HEK293 (cell line): Measurements from ENCODE around the gene MKNK2.

Experiments used
- CTCF ChIA-PET: fragments of 350-600 bp; formaldehyde crosslinking; extraction: SDS; loops from one replicate; lab custom pipeline; 2021; ENCODE audit warnings: antibody characterized with exemption; lab: Yijun Ruan, JAX
- POLR2A ChIA-PET: fragments of 300-600 bp; formaldehyde crosslinking; extraction: SDS; loops from one replicate; lab custom pipeline; 2020; ENCODE audit warnings: antibody characterized with exemption, inconsistent platforms; lab: Yijun Ruan, JAX
- H3K27ac ChIP-seq: fragments of 200-500 bp; sonication (Bioruptor generic); 2 replicates; pipeline ENCODE4 v1.5.1; 2014; ENCODE audit warnings: low read depth, low read length, control low read depth, inconsistent platforms; ENCODE audit errors: extremely low read depth
- H3K36me3 ChIP-seq, 2 experiments: fragments of 200-500 bp in 1 of 2; sonication (Bioruptor generic) in 1 of 2; 1 replicate in 1 of 2; 2 replicates in 1 of 2; pipeline ENCODE4 v1.5.1; 2014 to 2017; ENCODE audit warnings: inconsistent platforms in 2 of 2, low read length in 2 of 2; ENCODE audit not compliant: control insufficient read depth in 2 of 2, insufficient read depth in 1 of 2
- H3K4me1 ChIP-seq: fragments of 200-500 bp; sonication (Bioruptor generic); 2 replicates; pipeline ENCODE4 v1.5.1; 2014; ENCODE audit warnings: mild to moderate bottlenecking, low read length, inconsistent platforms; ENCODE audit not compliant: control insufficient read depth, insufficient read depth
- H3K4me3 ChIP-seq: 2 replicates; pipeline ENCODE4 v1.5.1; 2011; ENCODE audit warnings: low read depth, mild to moderate bottlenecking, control low read depth, low read length, moderate library complexity
- H3K9me3 ChIP-seq: fragments of 200-500 bp; sonication (Bioruptor generic); 2 replicates; pipeline ENCODE4 v1.5.1; 2014; ENCODE audit warnings: low read depth, low read length, inconsistent platforms; ENCODE audit not compliant: control insufficient read depth, insufficient read depth
- EGR2 ChIP-seq: fragments of 450-650 bp; formaldehyde crosslinking; IDR thresholded peaks from 2 replicates; pipeline ENCODE4 v1.5.1; 2016; ENCODE audit warnings: low read depth, missing biosample characterization, missing genetic modification characterization
- KLF9 ChIP-seq: fragments of 450-650 bp; formaldehyde crosslinking; IDR thresholded peaks from 2 replicates; pipeline ENCODE4 v1.5.1; 2016; ENCODE audit warnings: missing biosample characterization, missing genetic modification characterization, low read depth
- SALL2 ChIP-seq: fragments of 450-650 bp; formaldehyde crosslinking; IDR thresholded peaks from 2 replicates; pipeline ENCODE4 v1.5.0; 2017; ENCODE audit warnings: missing biosample characterization, mild to moderate bottlenecking, missing genetic modification characterization, borderline replicate concordance
- ZFHX2 ChIP-seq: fragments of 450-650 bp; formaldehyde crosslinking; conservative IDR thresholded peaks from 2 replicates; pipeline ENCODE4 v1.5.1; 2016; ENCODE audit warnings: missing biosample characterization, missing genetic modification characterization
- ZNF174 ChIP-seq: fragments of 450-650 bp; formaldehyde crosslinking; IDR thresholded peaks from 2 replicates; pipeline ENCODE4 v1.5.0; 2017; ENCODE audit warnings: missing biosample characterization, mild to moderate bottlenecking, missing genetic modification characterization
- ZNF202 ChIP-seq: fragments of 450-650 bp; formaldehyde crosslinking; IDR thresholded peaks from 2 replicates; pipeline ENCODE4 v1.5.1; 2016; ENCODE audit warnings: missing biosample characterization, missing genetic modification characterization, borderline replicate concordance
- ZNF37A ChIP-seq: fragments of 450-650 bp; IDR thresholded peaks from 2 replicates; pipeline ENCODE4 v1.5.1; 2018; ENCODE audit warnings: missing biosample characterization, missing genetic modification characterization
- ZNF394 ChIP-seq: fragments of 450-650 bp; formaldehyde crosslinking; IDR thresholded peaks from 2 replicates; pipeline ENCODE4 v1.5.1; 2016; ENCODE audit warnings: missing biosample characterization, missing genetic modification characterization, mild to moderate bottlenecking, moderate library complexity, borderline replicate concordance
- ZNF560 ChIP-seq: fragments of 450-650 bp; formaldehyde crosslinking; IDR thresholded peaks from 2 replicates; pipeline ENCODE4 v1.5.1; 2017; ENCODE audit warnings: missing biosample characterization, missing genetic modification characterization, borderline replicate concordance
- ZNF571 ChIP-seq: fragments of 450-650 bp; formaldehyde crosslinking; IDR thresholded peaks from 2 replicates; pipeline ENCODE4 v1.5.0; 2017; ENCODE audit warnings: missing biosample characterization, missing genetic modification characterization
- ZNF670 ChIP-seq: fragments of 450-650 bp; formaldehyde crosslinking; IDR thresholded peaks from 2 replicates; pipeline ENCODE4 v1.5.1; 2016; ENCODE audit warnings: missing biosample characterization, missing genetic modification characterization, low read depth
- TF ChIP-seq, protein P1 (sequence below): fragments of 450-650 bp; formaldehyde crosslinking; IDR thresholded peaks from 2 replicates; pipeline ENCODE4 v1.5.1; 2016; ENCODE audit warnings: missing biosample characterization, missing genetic modification characterization, low read depth
- TF ChIP-seq, protein P2 (sequence below): fragments of 450-650 bp; formaldehyde crosslinking; IDR thresholded peaks from 2 replicates; pipeline ENCODE4 v1.5.1; 2016; ENCODE audit warnings: missing biosample characterization, missing genetic modification characterization
- TF ChIP-seq, protein P3 (sequence below): fragments of 450-650 bp; formaldehyde crosslinking; IDR thresholded peaks from 2 replicates; pipeline ENCODE4 v1.5.1; 2016; ENCODE audit warnings: missing biosample characterization, missing genetic modification characterization
- TF ChIP-seq, protein P4 (sequence below): fragments of 450-650 bp; formaldehyde crosslinking; IDR thresholded peaks from 2 replicates; pipeline ENCODE4 v1.5.1; 2017; ENCODE audit warnings: missing biosample characterization, missing genetic modification characterization
- TF ChIP-seq, protein P5 (sequence below): fragments of 450-650 bp; formaldehyde crosslinking; IDR thresholded peaks from 2 replicates; pipeline ENCODE4 v1.5.1; 2016; ENCODE audit warnings: missing biosample characterization, missing genetic modification characterization
- TF ChIP-seq, protein P6 (sequence below): fragments of 450-650 bp; formaldehyde crosslinking; IDR thresholded peaks from 2 replicates; pipeline ENCODE4 v1.5.1; 2017; ENCODE audit warnings: missing biosample characterization, missing genetic modification characterization

Gene MKNK2

DNA sequence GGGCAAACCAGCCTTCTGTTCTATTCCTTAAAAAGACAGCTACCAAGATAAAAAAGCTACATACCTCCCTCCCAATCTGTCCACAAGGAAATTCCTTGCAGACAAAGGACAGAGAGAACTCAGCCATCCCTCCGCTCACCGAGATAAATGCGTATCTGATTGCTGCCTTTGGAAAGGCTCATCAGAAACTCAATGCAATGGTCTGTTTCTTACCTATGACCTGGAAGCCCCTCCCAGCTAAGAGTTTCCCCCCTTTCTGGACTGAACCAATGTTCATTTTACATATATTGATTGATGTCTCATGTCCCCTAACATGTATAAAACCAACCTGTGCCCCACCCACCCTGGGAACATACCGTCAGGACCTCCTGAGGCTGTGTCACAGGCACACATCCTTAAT lies 47.2 kb downstream of the MKNK2 start:
- no peak overlapping the region for H3K4me3 ChIP-seq
- H3K36me3 ChIP-seq = peaks cover 19 to 26% of the 10 kb centered on the region in 2 experiments; a peak in 2 of 3 replicates
- TF ChIP-seq, protein P1, sequence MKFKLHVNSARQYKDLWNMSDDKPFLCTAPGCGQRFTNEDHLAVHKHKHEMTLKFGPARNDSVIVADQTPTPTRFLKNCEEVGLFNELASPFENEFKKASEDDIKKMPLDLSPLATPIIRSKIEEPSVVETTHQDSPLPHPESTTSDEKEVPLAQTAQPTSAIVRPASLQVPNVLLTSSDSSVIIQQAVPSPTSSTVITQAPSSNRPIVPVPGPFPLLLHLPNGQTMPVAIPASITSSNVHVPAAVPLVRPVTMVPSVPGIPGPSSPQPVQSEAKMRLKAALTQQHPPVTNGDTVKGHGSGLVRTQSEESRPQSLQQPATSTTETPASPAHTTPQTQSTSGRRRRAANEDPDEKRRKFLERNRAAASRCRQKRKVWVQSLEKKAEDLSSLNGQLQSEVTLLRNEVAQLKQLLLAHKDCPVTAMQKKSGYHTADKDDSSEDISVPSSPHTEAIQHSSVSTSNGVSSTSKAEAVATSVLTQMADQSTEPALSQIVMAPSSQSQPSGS (tag by site-specific recombination) = no peak
- TF ChIP-seq, protein P2, sequence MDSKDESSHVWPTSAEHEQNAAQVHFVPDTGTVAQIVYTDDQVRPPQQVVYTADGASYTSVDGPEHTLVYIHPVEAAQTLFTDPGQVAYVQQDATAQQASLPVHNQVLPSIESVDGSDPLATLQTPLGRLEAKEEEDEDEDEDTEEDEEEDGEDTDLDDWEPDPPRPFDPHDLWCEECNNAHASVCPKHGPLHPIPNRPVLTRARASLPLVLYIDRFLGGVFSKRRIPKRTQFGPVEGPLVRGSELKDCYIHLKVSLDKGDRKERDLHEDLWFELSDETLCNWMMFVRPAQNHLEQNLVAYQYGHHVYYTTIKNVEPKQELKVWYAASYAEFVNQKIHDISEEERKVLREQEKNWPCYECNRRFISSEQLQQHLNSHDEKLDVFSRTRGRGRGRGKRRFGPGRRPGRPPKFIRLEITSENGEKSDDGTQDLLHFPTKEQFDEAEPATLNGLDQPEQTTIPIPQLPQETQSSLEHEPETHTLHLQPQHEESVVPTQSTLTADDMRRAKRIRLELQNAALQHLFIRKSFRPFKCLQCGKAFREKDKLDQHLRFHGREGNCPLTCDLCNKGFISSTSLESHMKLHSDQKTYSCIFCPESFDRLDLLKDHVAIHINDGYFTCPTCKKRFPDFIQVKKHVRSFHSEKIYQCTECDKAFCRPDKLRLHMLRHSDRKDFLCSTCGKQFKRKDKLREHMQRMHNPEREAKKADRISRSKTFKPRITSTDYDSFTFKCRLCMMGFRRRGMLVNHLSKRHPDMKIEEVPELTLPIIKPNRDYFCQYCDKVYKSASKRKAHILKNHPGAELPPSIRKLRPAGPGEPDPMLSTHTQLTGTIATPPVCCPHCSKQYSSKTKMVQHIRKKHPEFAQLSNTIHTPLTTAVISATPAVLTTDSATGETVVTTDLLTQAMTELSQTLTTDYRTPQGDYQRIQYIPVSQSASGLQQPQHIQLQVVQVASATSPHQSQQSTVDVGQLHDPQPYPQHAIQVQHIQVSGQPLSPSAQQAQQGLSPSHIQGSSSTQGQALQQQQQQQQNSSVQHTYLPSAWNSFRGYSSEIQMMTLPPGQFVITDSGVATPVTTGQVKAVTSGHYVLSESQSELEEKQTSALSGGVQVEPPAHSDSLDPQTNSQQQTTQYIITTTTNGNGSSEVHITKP = peak; percentile 70
- TF ChIP-seq, all 188 proteins: peak for 1
- Histone ChIP-seq H3K9me3 (no peaks in the 10 kb centered on the region), H3K4me1 (no peaks in the 10 kb centered on the region), H3K27ac (no peak overlapping the region)
- CTCF ChIA-PET = interaction anchor here (1.1 to 1.5 kb wide), 2 partner anchors 16 to 65 kb away, joined by 3 read pairs; no protein-coding TSS in a partner anchor
- POLR2A ChIA-PET = interaction anchor here (0.6 to 0.7 kb wide), 3 partner anchors 128 to 590 kb away, joined by 4 to 5 read pairs (median 4); no protein-coding TSS in a partner anchor

DNA sequence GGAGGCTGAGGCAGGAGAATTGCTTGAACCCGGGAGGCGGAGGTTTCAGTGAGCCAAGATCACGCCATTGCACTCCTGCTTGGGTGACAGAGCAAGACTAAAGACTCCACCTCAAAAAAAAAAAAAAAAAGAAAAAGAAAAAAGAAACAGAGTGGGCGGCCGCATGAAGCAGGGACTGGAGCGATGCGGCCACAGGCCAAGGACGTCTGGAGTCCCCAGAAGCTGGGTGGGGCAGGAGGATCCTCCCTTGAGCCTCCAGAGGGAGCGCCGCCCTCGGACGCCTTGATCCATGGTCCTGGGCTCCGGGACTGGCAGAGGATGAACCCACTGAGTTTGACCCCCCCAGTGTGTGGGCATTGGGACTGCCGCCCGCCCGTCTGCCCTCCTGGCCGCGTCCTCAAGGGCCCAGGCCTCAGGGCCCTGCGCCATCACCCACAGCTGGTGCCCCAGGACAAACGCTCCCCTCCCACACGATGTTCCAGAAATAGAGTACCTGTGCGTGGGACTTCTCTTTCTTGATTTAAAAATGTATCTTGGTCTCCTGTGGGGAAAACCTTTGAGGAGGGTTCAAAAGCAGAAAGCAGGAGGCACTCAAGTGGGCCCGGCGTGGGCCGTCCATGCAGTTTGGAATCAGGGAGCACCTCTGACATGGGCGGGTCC lies 51.1 kb downstream of the MKNK2 start:
- CTCF ChIA-PET = interaction anchor here (1.5 kb wide), 1 partner anchor 20 kb away, joined by 6 read pairs; no protein-coding TSS in a partner anchor

More for the DNA sequence above, 51.1 kb downstream of the MKNK2 start:
- TF ChIP-seq, protein P3, sequence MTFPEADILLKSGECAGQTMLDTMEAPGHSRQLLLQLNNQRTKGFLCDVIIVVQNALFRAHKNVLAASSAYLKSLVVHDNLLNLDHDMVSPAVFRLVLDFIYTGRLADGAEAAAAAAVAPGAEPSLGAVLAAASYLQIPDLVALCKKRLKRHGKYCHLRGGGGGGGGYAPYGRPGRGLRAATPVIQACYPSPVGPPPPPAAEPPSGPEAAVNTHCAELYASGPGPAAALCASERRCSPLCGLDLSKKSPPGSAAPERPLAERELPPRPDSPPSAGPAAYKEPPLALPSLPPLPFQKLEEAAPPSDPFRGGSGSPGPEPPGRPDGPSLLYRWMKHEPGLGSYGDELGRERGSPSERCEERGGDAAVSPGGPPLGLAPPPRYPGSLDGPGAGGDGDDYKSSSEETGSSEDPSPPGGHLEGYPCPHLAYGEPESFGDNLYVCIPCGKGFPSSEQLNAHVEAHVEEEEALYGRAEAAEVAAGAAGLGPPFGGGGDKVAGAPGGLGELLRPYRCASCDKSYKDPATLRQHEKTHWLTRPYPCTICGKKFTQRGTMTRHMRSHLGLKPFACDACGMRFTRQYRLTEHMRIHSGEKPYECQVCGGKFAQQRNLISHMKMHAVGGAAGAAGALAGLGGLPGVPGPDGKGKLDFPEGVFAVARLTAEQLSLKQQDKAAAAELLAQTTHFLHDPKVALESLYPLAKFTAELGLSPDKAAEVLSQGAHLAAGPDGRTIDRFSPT (tag by site-specific recombination) = no peak
- TF ChIP-seq ZNF571 (no peak), ZNF670 (no peak), SALL2 (tag by site-specific recombination) (no peak), ZNF37A (tag by site-specific recombination) (no peak), KLF9 (tag by site-specific recombination) (no peak), ZNF394 (tag by site-specific recombination) (no peak), EGR2 (peak; percentile 88), ZNF560 (tag by site-specific recombination) (no peak), ZNF174 (tag by site-specific recombination) (no peak), ZFHX2 (tag by site-specific recombination) (peak; percentile 55), ZNF202 (tag by site-specific recombination) (no peak)
- TF ChIP-seq, protein P4, sequence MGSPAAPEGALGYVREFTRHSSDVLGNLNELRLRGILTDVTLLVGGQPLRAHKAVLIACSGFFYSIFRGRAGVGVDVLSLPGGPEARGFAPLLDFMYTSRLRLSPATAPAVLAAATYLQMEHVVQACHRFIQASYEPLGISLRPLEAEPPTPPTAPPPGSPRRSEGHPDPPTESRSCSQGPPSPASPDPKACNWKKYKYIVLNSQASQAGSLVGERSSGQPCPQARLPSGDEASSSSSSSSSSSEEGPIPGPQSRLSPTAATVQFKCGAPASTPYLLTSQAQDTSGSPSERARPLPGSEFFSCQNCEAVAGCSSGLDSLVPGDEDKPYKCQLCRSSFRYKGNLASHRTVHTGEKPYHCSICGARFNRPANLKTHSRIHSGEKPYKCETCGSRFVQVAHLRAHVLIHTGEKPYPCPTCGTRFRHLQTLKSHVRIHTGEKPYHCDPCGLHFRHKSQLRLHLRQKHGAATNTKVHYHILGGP = no peak
- TF ChIP-seq, protein P5, sequence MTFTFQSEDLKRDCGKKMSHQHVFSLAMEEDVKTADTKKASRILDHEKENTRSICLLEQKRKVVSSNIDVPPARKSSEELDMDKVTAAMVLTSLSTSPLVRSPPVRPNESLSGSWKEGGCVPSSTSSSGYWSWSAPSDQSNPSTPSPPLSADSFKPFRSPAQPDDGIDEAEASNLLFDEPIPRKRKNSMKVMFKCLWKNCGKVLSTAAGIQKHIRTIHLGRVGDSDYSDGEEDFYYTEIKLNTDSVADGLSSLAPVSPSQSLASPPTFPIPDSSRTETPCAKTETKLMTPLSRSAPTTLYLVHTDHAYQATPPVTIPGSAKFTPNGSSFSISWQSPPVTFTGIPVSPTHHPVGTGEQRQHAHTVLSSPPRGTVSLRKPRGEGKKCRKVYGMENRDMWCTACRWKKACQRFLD (tag by site-specific recombination) = no peak
- TF ChIP-seq, protein P6, sequence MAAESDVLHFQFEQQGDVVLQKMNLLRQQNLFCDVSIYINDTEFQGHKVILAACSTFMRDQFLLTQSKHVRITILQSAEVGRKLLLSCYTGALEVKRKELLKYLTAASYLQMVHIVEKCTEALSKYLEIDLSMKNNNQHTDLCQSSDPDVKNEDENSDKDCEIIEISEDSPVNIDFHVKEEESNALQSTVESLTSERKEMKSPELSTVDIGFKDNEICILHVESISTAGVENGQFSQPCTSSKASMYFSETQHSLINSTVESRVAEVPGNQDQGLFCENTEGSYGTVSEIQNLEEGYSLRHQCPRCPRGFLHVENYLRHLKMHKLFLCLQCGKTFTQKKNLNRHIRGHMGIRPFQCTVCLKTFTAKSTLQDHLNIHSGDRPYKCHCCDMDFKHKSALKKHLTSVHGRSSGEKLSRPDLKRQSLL (tag by site-specific recombination) = no peak
- Histone ChIP-seq H3K9me3 (no peaks in the 10 kb centered on the region), H3K36me3 (peaks cover 28 to 55% of the 10 kb centered on the region in 2 experiments), H3K4me1 (no peaks in the 10 kb centered on the region), H3K4me3 (no peak overlapping the region), H3K27ac (no peak overlapping the region)
- POLR2A ChIA-PET = no interaction called here
